HEK293 (cell line): ENCODE results near the gene ZNF483.

Experiments used
- CTCF ChIA-PET: fragments of 350-600 bp; formaldehyde crosslinking; extraction: SDS; loops from one replicate; lab custom pipeline; 2021; ENCODE audit warnings: antibody characterized with exemption; lab: Yijun Ruan, JAX
- POLR2A ChIA-PET: fragments of 300-600 bp; formaldehyde crosslinking; extraction: SDS; loops from one replicate; lab custom pipeline; 2020; ENCODE audit warnings: antibody characterized with exemption, inconsistent platforms; lab: Yijun Ruan, JAX
- H3K27ac ChIP-seq: fragments of 200-500 bp; sonication (Bioruptor generic); 2 replicates; pipeline ENCODE4 v1.5.1; 2014; ENCODE audit warnings: low read depth, low read length, control low read depth, inconsistent platforms; ENCODE audit errors: extremely low read depth
- H3K36me3 ChIP-seq, 2 experiments: fragments of 200-500 bp in 1 of 2; sonication (Bioruptor generic) in 1 of 2; 1 replicate in 1 of 2; 2 replicates in 1 of 2; pipeline ENCODE4 v1.5.1; 2014 to 2017; ENCODE audit warnings: inconsistent platforms in 2 of 2, low read length in 2 of 2; ENCODE audit not compliant: control insufficient read depth in 2 of 2, insufficient read depth in 1 of 2
- H3K4me1 ChIP-seq: fragments of 200-500 bp; sonication (Bioruptor generic); 2 replicates; pipeline ENCODE4 v1.5.1; 2014; ENCODE audit warnings: mild to moderate bottlenecking, low read length, inconsistent platforms; ENCODE audit not compliant: control insufficient read depth, insufficient read depth
- H3K4me3 ChIP-seq: 2 replicates; pipeline ENCODE4 v1.5.1; 2011; ENCODE audit warnings: low read depth, mild to moderate bottlenecking, control low read depth, low read length, moderate library complexity
- H3K9me3 ChIP-seq: fragments of 200-500 bp; sonication (Bioruptor generic); 2 replicates; pipeline ENCODE4 v1.5.1; 2014; ENCODE audit warnings: low read depth, low read length, inconsistent platforms; ENCODE audit not compliant: control insufficient read depth, insufficient read depth
- BCL11B ChIP-seq: fragments of 450-650 bp; formaldehyde crosslinking; IDR thresholded peaks from 2 replicates; pipeline ENCODE4 v1.5.1; 2016; ENCODE audit warnings: low read depth, missing biosample characterization, missing genetic modification characterization
- EGR2 ChIP-seq: fragments of 450-650 bp; formaldehyde crosslinking; IDR thresholded peaks from 2 replicates; pipeline ENCODE4 v1.5.1; 2016; ENCODE audit warnings: low read depth, missing biosample characterization, missing genetic modification characterization
- GFI1B ChIP-seq: fragments of 450-650 bp; formaldehyde crosslinking; IDR thresholded peaks from 2 replicates; pipeline ENCODE4 v1.5.1; 2016; ENCODE audit warnings: missing biosample characterization, missing genetic modification characterization
- GLIS1 ChIP-seq: fragments of 450-650 bp; formaldehyde crosslinking; IDR thresholded peaks from 2 replicates; pipeline ENCODE4 v1.5.1; 2016; ENCODE audit warnings: missing biosample characterization, missing genetic modification characterization
- KLF7 ChIP-seq: fragments of 450-650 bp; formaldehyde crosslinking; IDR thresholded peaks from 2 replicates; pipeline ENCODE4 v1.5.1; 2016; ENCODE audit warnings: missing biosample characterization, missing genetic modification characterization, borderline replicate concordance
- REPIN1 ChIP-seq: fragments of 450-650 bp; formaldehyde crosslinking; IDR thresholded peaks from 2 replicates; pipeline ENCODE4 v1.5.1; 2017; ENCODE audit warnings: missing biosample characterization, missing genetic modification characterization, low read depth
- YY1 ChIP-seq: fragments of 450-650 bp; formaldehyde crosslinking; IDR thresholded peaks from 2 replicates; pipeline ENCODE4 v1.5.1; 2018; ENCODE audit warnings: missing biosample characterization, missing genetic modification characterization
- ZBTB17 ChIP-seq: fragments of 450-650 bp; formaldehyde crosslinking; IDR thresholded peaks from 2 replicates; pipeline ENCODE4 v1.5.1; 2016; ENCODE audit warnings: missing biosample characterization, missing genetic modification characterization
- ZFP37 ChIP-seq: fragments of 450-650 bp; formaldehyde crosslinking; IDR thresholded peaks from 2 replicates; pipeline ENCODE4 v1.5.1; 2016; ENCODE audit warnings: missing biosample characterization, missing genetic modification characterization
- ZFP41 ChIP-seq: fragments of 450-650 bp; formaldehyde crosslinking; IDR thresholded peaks from 2 replicates; pipeline ENCODE4 v1.5.1; 2016; ENCODE audit warnings: missing biosample characterization, missing genetic modification characterization, borderline replicate concordance
- ZNF133 ChIP-seq: fragments of 450-650 bp; formaldehyde crosslinking; IDR thresholded peaks from 2 replicates; pipeline ENCODE4 v1.5.1; 2016; ENCODE audit warnings: missing biosample characterization, missing genetic modification characterization
- ZNF140 ChIP-seq: fragments of 450-650 bp; formaldehyde crosslinking; IDR thresholded peaks from 2 replicates; pipeline ENCODE4 v1.5.1; 2016; ENCODE audit warnings: missing biosample characterization, missing genetic modification characterization
- ZNF155 ChIP-seq: fragments of 450-650 bp; formaldehyde crosslinking; IDR thresholded peaks from 2 replicates; pipeline ENCODE4 v1.5.1; 2016; ENCODE audit warnings: missing biosample characterization, missing genetic modification characterization
- ZNF157 ChIP-seq: fragments of 450-650 bp; formaldehyde crosslinking; IDR thresholded peaks from 2 replicates; pipeline ENCODE4 v1.5.1; 2016; ENCODE audit warnings: missing biosample characterization, missing genetic modification characterization
- ZNF214 ChIP-seq: fragments of 450-650 bp; formaldehyde crosslinking; IDR thresholded peaks from 2 replicates; pipeline ENCODE4 v1.5.1; 2017; ENCODE audit warnings: missing biosample characterization, mild to moderate bottlenecking, missing genetic modification characterization, borderline replicate concordance
- ZNF221 ChIP-seq: fragments of 450-650 bp; formaldehyde crosslinking; IDR thresholded peaks from 2 replicates; pipeline ENCODE4 v1.5.1; 2017; ENCODE audit warnings: missing biosample characterization, missing genetic modification characterization, borderline replicate concordance
- ZNF354C ChIP-seq: fragments of 450-650 bp; formaldehyde crosslinking; IDR thresholded peaks from 2 replicates; pipeline ENCODE4 v1.5.1; 2016; ENCODE audit warnings: missing biosample characterization, missing genetic modification characterization, low read depth, borderline replicate concordance
- ZNF37A ChIP-seq: fragments of 450-650 bp; IDR thresholded peaks from 2 replicates; pipeline ENCODE4 v1.5.1; 2018; ENCODE audit warnings: missing biosample characterization, missing genetic modification characterization
- ZNF416 ChIP-seq: fragments of 450-650 bp; formaldehyde crosslinking; IDR thresholded peaks from 2 replicates; pipeline ENCODE4 v1.5.1; 2016; ENCODE audit warnings: missing biosample characterization, missing genetic modification characterization
- ZNF473 ChIP-seq: fragments of 450-650 bp; formaldehyde crosslinking; IDR thresholded peaks from 2 replicates; pipeline ENCODE4 v1.5.1; 2017; ENCODE audit warnings: missing biosample characterization, missing genetic modification characterization
- ZNF544 ChIP-seq: fragments of 450-650 bp; formaldehyde crosslinking; IDR thresholded peaks from 2 replicates; pipeline ENCODE4 v1.5.0; 2017; ENCODE audit warnings: missing biosample characterization, missing genetic modification characterization
- ZNF548 ChIP-seq: fragments of 450-650 bp; formaldehyde crosslinking; IDR thresholded peaks from 2 replicates; pipeline ENCODE4 v1.5.1; 2016; ENCODE audit warnings: missing biosample characterization, missing genetic modification characterization
- ZNF558 ChIP-seq: fragments of 450-650 bp; formaldehyde crosslinking; IDR thresholded peaks from 2 replicates; pipeline ENCODE4 v1.5.1; 2016; ENCODE audit warnings: missing biosample characterization, missing genetic modification characterization
- ZNF561 ChIP-seq: fragments of 450-650 bp; IDR thresholded peaks from 2 replicates; pipeline ENCODE4 v1.5.1; 2018; ENCODE audit warnings: missing biosample characterization, missing genetic modification characterization, borderline replicate concordance
- ZNF571 ChIP-seq: fragments of 450-650 bp; formaldehyde crosslinking; IDR thresholded peaks from 2 replicates; pipeline ENCODE4 v1.5.0; 2017; ENCODE audit warnings: missing biosample characterization, missing genetic modification characterization
- ZNF791 ChIP-seq: fragments of 450-650 bp; formaldehyde crosslinking; IDR thresholded peaks from 2 replicates; pipeline ENCODE4 v1.5.1; 2016; ENCODE audit warnings: missing biosample characterization, missing genetic modification characterization
- TF ChIP-seq, protein P1 (sequence below): fragments of 450-650 bp; formaldehyde crosslinking; IDR thresholded peaks from 2 replicates; pipeline ENCODE4 v1.5.1; 2017; ENCODE audit warnings: missing biosample characterization, missing genetic modification characterization
- TF ChIP-seq, protein P2 (sequence below): fragments of 450-650 bp; IDR thresholded peaks from 2 replicates; pipeline ENCODE4 v1.5.1; 2018; ENCODE audit warnings: missing biosample characterization, missing genetic modification characterization
- TF ChIP-seq, protein P3 (sequence below): fragments of 450-650 bp; formaldehyde crosslinking; IDR thresholded peaks from 2 replicates; pipeline ENCODE4 v1.5.1; 2016; ENCODE audit warnings: missing biosample characterization, missing genetic modification characterization, low read depth
- TF ChIP-seq, protein P4 (sequence below): fragments of 450-650 bp; formaldehyde crosslinking; IDR thresholded peaks from 2 replicates; pipeline ENCODE4 v1.5.1; 2016; ENCODE audit warnings: missing biosample characterization, missing genetic modification characterization

ZNF483 gene

DNA sequence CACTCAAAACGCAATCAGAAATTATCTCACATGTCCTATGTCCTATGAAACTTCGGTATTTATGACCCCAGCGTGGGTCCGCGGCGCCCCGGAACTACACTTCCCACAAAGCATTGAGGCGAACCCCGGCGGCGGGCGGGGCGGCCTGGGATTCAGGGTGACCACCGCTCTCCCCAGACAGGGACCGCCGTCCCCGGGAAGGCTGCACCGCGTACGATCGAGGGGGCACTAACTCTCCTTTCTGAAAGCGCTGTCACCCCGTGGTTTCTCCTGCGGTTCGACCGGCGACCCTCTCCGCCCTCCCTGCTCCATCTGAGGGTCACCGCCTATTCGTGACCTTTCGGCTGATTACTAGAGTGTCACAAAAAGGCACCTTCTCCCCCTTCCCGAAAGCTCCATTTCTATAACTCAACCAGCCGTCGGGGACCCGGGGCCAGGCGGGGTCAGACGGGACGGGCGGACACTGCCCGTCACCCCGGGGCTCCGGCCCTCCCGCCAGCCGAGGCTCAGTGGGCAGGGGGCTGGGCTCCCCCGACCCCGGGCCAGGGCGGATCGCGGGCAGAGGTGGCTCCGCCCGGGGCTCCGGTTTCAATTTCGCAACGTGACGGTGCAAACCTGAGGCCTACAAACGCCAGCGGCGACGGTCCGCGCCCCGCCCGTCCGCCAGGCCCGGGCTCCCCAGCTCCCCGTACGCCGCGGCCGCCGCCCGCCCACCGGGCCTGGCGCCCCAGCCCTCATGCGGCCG, 42.1 kb upstream of the ZNF483 start:
- ChIA-PET CTCF (interaction anchor here (0.7 kb wide), 1 partner anchor 749 kb away, joined by 3 read pairs; no protein-coding TSS in a partner anchor), POLR2A (interaction anchor here (0.5 to 2.4 kb wide), 3 partner anchors 42 to 148 kb away, joined by 3 to 12 read pairs (median 3); partner anchors contain the start of genes DNAJC25 and ZNF483)
- Histone ChIP-seq H3K4me3 (peak overlapping the region; percentile 86), H3K9me3 (no peaks in the 10 kb centered on the region), H3K27ac (peak overlapping the region; percentile 97), H3K4me1 (no peaks in the 10 kb centered on the region), H3K36me3 (no peaks in the 10 kb centered on the region; a peak in 1 of 3 replicates)
- TF ChIP-seq ZNF155 (tag by site-specific recombination) (no peak), REPIN1 (tag by site-specific recombination) (no peak), ZNF140 (tag by site-specific recombination) (no peak), ZNF561 (tag by site-specific recombination) (no peak; the same call in 1 of the 2 replicates), ZNF354C (tag by site-specific recombination) (no peak), ZNF571 (tag by site-specific recombination) (no peak), YY1 (tag by site-specific recombination) (no peak), ZBTB17 (tag by site-specific recombination) (no peak; the same call in 1 of the 2 replicates), ZFP37 (tag by site-specific recombination) (peak; percentile 47; the same call in 1 of the 2 replicates), GFI1B (tag by site-specific recombination) (no peak), ZNF558 (no peak), EGR2 (tag by site-specific recombination) (no peak), KLF7 (tag by site-specific recombination) (no peak), ZNF548 (no peak), ZNF544 (tag by site-specific recombination) (no peak), ZNF416 (tag by site-specific recombination) (no peak), BCL11B (tag by site-specific recombination) (peak; percentile 76), ZNF791 (tag by site-specific recombination) (no peak), GLIS1 (tag by site-specific recombination) (peak; percentile 71; the same call in 1 of the 2 replicates), ZNF473 (tag by site-specific recombination) (no peak), ZNF221 (tag by site-specific recombination) (no peak), ZFP41 (tag by site-specific recombination) (no peak), ZNF157 (tag by site-specific recombination) (no peak), ZNF214 (tag by site-specific recombination) (no peak), ZNF37A (tag by site-specific recombination) (no peak), ZNF133 (tag by site-specific recombination) (no peak)
- TF ChIP-seq, protein P1, sequence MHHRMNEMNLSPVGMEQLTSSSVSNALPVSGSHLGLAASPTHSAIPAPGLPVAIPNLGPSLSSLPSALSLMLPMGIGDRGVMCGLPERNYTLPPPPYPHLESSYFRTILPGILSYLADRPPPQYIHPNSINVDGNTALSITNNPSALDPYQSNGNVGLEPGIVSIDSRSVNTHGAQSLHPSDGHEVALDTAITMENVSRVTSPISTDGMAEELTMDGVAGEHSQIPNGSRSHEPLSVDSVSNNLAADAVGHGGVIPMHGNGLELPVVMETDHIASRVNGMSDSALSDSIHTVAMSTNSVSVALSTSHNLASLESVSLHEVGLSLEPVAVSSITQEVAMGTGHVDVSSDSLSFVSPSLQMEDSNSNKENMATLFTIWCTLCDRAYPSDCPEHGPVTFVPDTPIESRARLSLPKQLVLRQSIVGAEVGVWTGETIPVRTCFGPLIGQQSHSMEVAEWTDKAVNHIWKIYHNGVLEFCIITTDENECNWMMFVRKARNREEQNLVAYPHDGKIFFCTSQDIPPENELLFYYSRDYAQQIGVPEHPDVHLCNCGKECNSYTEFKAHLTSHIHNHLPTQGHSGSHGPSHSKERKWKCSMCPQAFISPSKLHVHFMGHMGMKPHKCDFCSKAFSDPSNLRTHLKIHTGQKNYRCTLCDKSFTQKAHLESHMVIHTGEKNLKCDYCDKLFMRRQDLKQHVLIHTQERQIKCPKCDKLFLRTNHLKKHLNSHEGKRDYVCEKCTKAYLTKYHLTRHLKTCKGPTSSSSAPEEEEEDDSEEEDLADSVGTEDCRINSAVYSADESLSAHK: no peak
- TF ChIP-seq, protein P2, sequence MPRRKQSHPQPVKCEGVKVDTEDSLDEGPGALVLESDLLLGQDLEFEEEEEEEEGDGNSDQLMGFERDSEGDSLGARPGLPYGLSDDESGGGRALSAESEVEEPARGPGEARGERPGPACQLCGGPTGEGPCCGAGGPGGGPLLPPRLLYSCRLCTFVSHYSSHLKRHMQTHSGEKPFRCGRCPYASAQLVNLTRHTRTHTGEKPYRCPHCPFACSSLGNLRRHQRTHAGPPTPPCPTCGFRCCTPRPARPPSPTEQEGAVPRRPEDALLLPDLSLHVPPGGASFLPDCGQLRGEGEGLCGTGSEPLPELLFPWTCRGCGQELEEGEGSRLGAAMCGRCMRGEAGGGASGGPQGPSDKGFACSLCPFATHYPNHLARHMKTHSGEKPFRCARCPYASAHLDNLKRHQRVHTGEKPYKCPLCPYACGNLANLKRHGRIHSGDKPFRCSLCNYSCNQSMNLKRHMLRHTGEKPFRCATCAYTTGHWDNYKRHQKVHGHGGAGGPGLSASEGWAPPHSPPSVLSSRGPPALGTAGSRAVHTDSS: no peak
- TF ChIP-seq, protein P3, sequence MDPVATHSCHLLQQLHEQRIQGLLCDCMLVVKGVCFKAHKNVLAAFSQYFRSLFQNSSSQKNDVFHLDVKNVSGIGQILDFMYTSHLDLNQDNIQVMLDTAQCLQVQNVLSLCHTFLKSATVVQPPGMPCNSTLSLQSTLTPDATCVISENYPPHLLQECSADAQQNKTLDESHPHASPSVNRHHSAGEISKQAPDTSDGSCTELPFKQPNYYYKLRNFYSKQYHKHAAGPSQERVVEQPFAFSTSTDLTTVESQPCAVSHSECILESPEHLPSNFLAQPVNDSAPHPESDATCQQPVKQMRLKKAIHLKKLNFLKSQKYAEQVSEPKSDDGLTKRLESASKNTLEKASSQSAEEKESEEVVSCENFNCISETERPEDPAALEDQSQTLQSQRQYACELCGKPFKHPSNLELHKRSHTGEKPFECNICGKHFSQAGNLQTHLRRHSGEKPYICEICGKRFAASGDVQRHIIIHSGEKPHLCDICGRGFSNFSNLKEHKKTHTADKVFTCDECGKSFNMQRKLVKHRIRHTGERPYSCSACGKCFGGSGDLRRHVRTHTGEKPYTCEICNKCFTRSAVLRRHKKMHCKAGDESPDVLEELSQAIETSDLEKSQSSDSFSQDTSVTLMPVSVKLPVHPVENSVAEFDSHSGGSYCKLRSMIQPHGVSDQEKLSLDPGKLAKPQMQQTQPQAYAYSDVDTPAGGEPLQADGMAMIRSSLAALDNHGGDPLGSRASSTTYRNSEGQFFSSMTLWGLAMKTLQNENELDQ: no peak
- TF ChIP-seq, protein P4, sequence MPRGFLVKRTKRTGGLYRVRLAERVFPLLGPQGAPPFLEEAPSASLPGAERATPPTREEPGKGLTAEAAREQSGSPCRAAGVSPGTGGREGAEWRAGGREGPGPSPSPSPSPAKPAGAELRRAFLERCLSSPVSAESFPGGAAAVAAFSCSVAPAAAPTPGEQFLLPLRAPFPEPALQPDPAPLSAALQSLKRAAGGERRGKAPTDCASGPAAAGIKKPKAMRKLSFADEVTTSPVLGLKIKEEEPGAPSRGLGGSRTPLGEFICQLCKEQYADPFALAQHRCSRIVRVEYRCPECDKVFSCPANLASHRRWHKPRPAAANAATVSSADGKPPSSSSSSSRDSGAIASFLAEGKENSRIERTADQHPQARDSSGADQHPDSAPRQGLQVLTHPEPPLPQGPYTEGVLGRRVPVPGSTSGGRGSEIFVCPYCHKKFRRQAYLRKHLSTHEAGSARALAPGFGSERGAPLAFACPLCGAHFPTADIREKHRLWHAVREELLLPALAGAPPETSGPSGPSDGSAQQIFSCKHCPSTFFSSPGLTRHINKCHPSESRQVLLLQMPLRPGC (tag by site-specific recombination): no peak
